Measurements from ENCODE around the gene DALRD3. TPM values are rescaled to one million over a fixed set of nuclear protein-coding genes. Genes with fewer than 3 reads are reported as not detected.

DALRD3 gene
- polyA plus RNA-seq, 1 of the 3 experiments (the other 2 are of a cell fraction): 82.7 TPM

DNA sequence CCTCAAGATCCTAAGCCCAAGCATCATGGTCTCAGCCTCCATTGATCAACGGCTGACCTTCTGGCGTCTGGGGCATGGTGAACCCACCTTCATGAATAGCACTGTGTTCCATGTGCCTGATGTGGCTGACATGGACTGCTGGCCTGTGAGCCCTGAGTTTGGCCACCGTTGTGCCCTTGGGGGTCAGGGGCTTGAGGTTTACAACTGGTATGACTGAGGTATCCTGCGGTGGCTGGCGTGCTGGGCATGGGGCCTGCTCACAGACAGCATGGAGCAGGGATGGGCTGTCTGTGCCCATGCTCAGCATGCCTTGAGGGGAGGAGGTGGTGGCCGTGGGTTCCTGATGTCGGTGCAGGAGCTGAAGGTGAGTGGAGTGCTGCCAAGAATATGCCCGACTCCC lies 3.3 kb downstream of the DALRD3 start:
- peaks cover 51% of the 10 kb centered on the region for H4K20me1 ChIP-seq (ENCODE audit: insufficient read depth)
- ChIA-PET POLR2A (interaction anchor here (2.1 to 3.7 kb wide), 2 partner anchors 7 to 14 kb away, joined by 6 to 46 read pairs; partner anchors contain the start of genes IMPDH2 and WDR6), CTCF (interaction anchor here (0.9 to 14.2 kb wide), 5 partner anchors 9 to 117 kb away, joined by 3 to 114 read pairs (median 4); partner anchors contain the start of gene P4HTM)
- H3K9me2 ChIP-seq: no peaks in the 10 kb centered on the region
- H3K79me2 ChIP-seq (ENCODE audit: insufficient read depth): peaks cover 62% of the 10 kb centered on the region
- 83% methylated on average over 7 of the region's 8 CpGs for WGBS (ENCODE audit: low lambda C conversion rate)
- H3F3A ChIP-seq (replicated peaks; ENCODE audit: insufficient read depth): peaks cover 28% of the 10 kb centered on the region
- no peak overlapping the region for H2AFZ ChIP-seq (ENCODE audit: low read depth)
- no peak overlapping the region for H3K4me2 ChIP-seq
- DNase-seq: no peak
- no peaks in the 10 kb centered on the region for H3K27me3 ChIP-seq (ENCODE audit: insufficient read depth)
- no peak overlapping the region for H3K27ac ChIP-seq (ENCODE audit: low read depth in 2 of 2, low read length in 1 of 2)
- no peak overlapping the region for H3K9ac ChIP-seq
- H3K4me1 ChIP-seq (ENCODE audit: control insufficient read depth in 1 of 2, insufficient read depth in 2 of 2, low read depth in 1 of 2, low read length in 1 of 2): peaks cover 0 to 23% of the 10 kb centered on the region in 2 experiments; a peak in 1 of 4 replicates
- H3K9me3 ChIP-seq: no peaks in the 10 kb centered on the region
- peaks cover 5 to 54% of the 10 kb centered on the region in 2 experiments for H3K36me3 ChIP-seq (replicated peaks in 1 of 2; ENCODE audit: control insufficient read depth in 1 of 2, insufficient read depth in 2 of 2, low read length in 1 of 2)
- TF ChIP-seq GATA2 (CRISPR knock-in tag; IDR thresholded peaks at IDR 0.05) (no peak), RFX5 (IDR thresholded peaks at IDR 0.05; ENCODE audit: low read length) (no peak), CHD2 (IDR thresholded peaks at IDR 0.05; ENCODE audit: low read length, partially characterized antibody) (no peak), TCF12 (IDR thresholded peaks at IDR 0.05) (no peak), MXI1 (IDR thresholded peaks at IDR 0.05; ENCODE audit: low read depth, low read length) (no peak), SMC3 (IDR thresholded peaks at IDR 0.05; ENCODE audit: low read depth, low read length) (no peak), RXRA (IDR thresholded peaks at IDR 0.05; ENCODE audit: borderline replicate concordance, low read depth) (no peak)
- TF ChIP-seq, protein P1, sequence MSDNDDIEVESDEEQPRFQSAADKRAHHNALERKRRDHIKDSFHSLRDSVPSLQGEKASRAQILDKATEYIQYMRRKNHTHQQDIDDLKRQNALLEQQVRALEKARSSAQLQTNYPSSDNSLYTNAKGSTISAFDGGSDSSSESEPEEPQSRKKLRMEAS (IDR thresholded peaks at IDR 0.05; ENCODE audit: low read depth): no peak
- TF ChIP-seq, protein P2, sequence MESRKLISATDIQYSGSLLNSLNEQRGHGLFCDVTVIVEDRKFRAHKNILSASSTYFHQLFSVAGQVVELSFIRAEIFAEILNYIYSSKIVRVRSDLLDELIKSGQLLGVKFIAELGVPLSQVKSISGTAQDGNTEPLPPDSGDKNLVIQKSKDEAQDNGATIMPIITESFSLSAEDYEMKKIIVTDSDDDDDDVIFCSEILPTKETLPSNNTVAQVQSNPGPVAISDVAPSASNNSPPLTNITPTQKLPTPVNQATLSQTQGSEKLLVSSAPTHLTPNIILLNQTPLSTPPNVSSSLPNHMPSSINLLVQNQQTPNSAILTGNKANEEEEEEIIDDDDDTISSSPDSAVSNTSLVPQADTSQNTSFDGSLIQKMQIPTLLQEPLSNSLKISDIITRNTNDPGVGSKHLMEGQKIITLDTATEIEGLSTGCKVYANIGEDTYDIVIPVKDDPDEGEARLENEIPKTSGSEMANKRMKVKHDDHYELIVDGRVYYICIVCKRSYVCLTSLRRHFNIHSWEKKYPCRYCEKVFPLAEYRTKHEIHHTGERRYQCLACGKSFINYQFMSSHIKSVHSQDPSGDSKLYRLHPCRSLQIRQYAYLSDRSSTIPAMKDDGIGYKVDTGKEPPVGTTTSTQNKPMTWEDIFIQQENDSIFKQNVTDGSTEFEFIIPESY (IDR thresholded peaks at IDR 0.05; ENCODE audit: borderline replicate concordance, low read depth): no peak
- H3K4me3 ChIP-seq (ENCODE audit: low read depth in 2 of 2, low read length in 1 of 2): no peak overlapping the region

DNA sequence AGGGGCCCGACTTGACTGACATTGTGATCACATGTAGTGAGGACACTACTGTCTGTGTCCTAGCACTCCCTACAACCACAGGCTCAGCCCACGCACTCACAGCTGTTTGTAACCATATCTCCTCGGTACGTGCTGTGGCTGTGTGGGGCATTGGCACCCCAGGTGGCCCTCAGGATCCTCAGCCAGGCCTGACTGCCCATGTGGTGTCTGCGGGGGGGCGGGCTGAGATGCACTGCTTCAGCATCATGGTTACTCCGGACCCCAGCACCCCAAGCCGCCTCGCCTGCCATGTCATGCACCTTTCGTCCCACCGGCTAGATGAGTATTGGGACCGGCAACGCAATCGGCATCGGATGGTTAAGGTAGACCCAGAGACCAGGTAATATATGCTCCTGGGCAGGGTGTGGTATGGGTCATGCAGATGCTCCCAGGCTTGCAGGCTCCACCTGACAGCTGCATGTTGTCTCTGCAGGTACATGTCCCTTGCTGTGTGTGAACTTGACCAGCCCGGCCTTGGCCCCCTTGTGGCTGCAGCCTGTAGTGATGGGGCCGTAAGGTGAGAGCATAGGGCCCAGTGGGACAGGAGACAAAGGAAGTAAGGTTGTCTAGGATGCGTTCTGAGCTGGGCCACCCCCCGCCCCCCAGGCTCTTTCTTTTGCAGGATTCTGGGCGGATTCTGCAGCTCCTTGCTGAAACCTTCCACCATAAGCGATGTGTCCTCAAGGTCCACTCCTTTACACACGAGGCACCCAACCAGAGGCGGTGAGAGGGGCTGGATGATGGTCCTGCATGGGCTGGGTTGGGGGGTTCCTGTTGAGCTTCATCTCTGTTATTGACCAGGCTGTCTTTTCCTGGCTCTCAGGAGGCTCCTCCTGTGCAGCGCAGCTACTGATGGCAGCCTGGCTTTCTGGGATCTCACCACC lies 4.4 kb downstream of the DALRD3 start:
- Histone ChIP-seq H3K4me3 (ENCODE audit: low read depth in 2 of 2, low read length in 1 of 2) (no peak overlapping the region), H3K9ac (no peak overlapping the region), H3K79me2 (ENCODE audit: insufficient read depth) (peaks cover 62% of the 10 kb centered on the region), H3K4me2 (no peak overlapping the region), H3K36me3 (replicated peaks in 1 of 2; ENCODE audit: control insufficient read depth in 1 of 2, insufficient read depth in 2 of 2, low read length in 1 of 2) (peaks cover 9 to 54% of the 10 kb centered on the region in 2 experiments), H4K20me1 (ENCODE audit: insufficient read depth) (peaks cover 59% of the 10 kb centered on the region), H3K4me1 (ENCODE audit: control insufficient read depth in 1 of 2, insufficient read depth in 2 of 2, low read depth in 1 of 2, low read length in 1 of 2) (peaks cover 0 to 19% of the 10 kb centered on the region in 2 experiments; a peak in 1 of 4 replicates), H3K27ac (ENCODE audit: low read depth in 2 of 2, low read length in 1 of 2) (no peak overlapping the region), H3K27me3 (ENCODE audit: insufficient read depth) (no peaks in the 10 kb centered on the region), H3K9me3 (no peaks in the 10 kb centered on the region), H3F3A (replicated peaks; ENCODE audit: insufficient read depth) (peaks cover 17% of the 10 kb centered on the region), H3K9me2 (no peaks in the 10 kb centered on the region), H2AFZ (ENCODE audit: low read depth) (no peak overlapping the region)
- TF ChIP-seq, protein P2 (IDR thresholded peaks at IDR 0.05; ENCODE audit: borderline replicate concordance, low read depth): no peak
- 0 out of 2 replicates have a peak, but pooled peaks have one; percentile 40 for TF ChIP-seq SIN3A (IDR thresholded peaks at IDR 0.05; ENCODE audit: borderline replicate concordance, low read depth, low read length)
- no peak for TF ChIP-seq TEAD4 (IDR thresholded peaks at IDR 0.05; ENCODE audit: borderline replicate concordance, insufficient read depth)
- TF ChIP-seq RAD21 (IDR thresholded peaks at IDR 0.05; ENCODE audit: low read length): peak; percentile 45
- no peak for TF ChIP-seq EZH2phosphoT487 (IDR thresholded peaks at IDR 0.05; ENCODE audit: borderline replicate concordance, low read depth)
- TF ChIP-seq, protein P3, sequence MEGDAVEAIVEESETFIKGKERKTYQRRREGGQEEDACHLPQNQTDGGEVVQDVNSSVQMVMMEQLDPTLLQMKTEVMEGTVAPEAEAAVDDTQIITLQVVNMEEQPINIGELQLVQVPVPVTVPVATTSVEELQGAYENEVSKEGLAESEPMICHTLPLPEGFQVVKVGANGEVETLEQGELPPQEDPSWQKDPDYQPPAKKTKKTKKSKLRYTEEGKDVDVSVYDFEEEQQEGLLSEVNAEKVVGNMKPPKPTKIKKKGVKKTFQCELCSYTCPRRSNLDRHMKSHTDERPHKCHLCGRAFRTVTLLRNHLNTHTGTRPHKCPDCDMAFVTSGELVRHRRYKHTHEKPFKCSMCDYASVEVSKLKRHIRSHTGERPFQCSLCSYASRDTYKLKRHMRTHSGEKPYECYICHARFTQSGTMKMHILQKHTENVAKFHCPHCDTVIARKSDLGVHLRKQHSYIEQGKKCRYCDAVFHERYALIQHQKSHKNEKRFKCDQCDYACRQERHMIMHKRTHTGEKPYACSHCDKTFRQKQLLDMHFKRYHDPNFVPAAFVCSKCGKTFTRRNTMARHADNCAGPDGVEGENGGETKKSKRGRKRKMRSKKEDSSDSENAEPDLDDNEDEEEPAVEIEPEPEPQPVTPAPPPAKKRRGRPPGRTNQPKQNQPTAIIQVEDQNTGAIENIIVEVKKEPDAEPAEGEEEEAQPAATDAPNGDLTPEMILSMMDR (IDR thresholded peaks at IDR 0.05): peak; percentile 69
- peak; percentile 45; the same call in 1 of the 2 replicates for TF ChIP-seq MXI1 (IDR thresholded peaks at IDR 0.05; ENCODE audit: low read depth, low read length)
- peak; percentile 46 for TF ChIP-seq SMC3 (IDR thresholded peaks at IDR 0.05; ENCODE audit: low read depth, low read length)
- DNase-seq: peak; percentile 72
- 80% methylated on average over 13 of the region's 24 CpGs for WGBS (ENCODE audit: low lambda C conversion rate)
- ChIA-PET POLR2A (interaction anchor here (0.6 to 2.2 kb wide), 5 partner anchors 17 to 79 kb away, joined by 3 to 10 read pairs (median 4); no protein-coding TSS in a partner anchor), CTCF (interaction anchor here (0.6 to 14.2 kb wide), 15 partner anchors 8 to 161 kb away, joined by 3 to 114 read pairs (median 4); partner anchors contain the start of genes NDUFAF3 and P4HTM)

Measured in SK-N-SH (cell line).